Kasumi-1 (cell line): Measurements from ENCODE around the gene KATNB1.
"Not testable (repeated sequence)": the region's sequence is repeated elsewhere in the genome, so short reads cannot be mapped to it uniquely, and the experiment has no call there.

Source experiments
- DNase-seq, 2 experiments: peaks; one replicate each; lab custom pipeline; 2025; lab: John Stamatoyannopoulos, UW

Gene KATNB1

GRCh38 chr16:57725554-57725953 lies 10.0 kb upstream of the KATNB1 start:
- no peak for DNase-seq

- DNase-seq = no peak
Measured at GRCh38 chr16:57725976-57726375, 9.6 kb upstream of the KATNB1 start.

- DNase-seq = no peak
Measured at GRCh38 chr16:57726433-57726947, 9.1 kb upstream of the KATNB1 start.

- DNase-seq = no peak
Measured at GRCh38 chr16:57727610-57728009, 8.0 kb upstream of the KATNB1 start.

- DNase-seq = no peak
Measured at GRCh38 chr16:57728336-57729181, 7.0 kb upstream of the KATNB1 start.

- DNase-seq = no peak
Measured at GRCh38 chr16:57729182-57729484, 6.4 kb upstream of the KATNB1 start.

GRCh38 chr16:57729852-57730251 lies 5.7 kb upstream of the KATNB1 start:
- DNase-seq = not testable (repeated sequence)

- DNase-seq = no peak
Measured at GRCh38 chr16:57730771-57731730, 4.5 kb upstream of the KATNB1 start.

GRCh38 chr16:57732037-57732436 lies 3.5 kb upstream of the KATNB1 start:
- no peak for DNase-seq

GRCh38 chr16:57732714-57733113 lies 2.9 kb upstream of the KATNB1 start:
- no peak for DNase-seq

- no peak for DNase-seq
Measured at GRCh38 chr16:57734308-57734924, 1.2 kb upstream of the KATNB1 start.

GRCh38 chr16:57734925-57735754 lies 430 bp upstream of the KATNB1 start:
- DNase-seq = peak; percentile 100

GRCh38 chr16:57736419-57737351 lies 1.1 kb downstream of the KATNB1 start:
- DNase-seq = no peak

GRCh38 chr16:57738844-57739243 lies 3.3 kb downstream of the KATNB1 start:
- no peak for DNase-seq

GRCh38 chr16:57739756-57740422 lies 4.3 kb downstream of the KATNB1 start:
- no peak for DNase-seq

- no peak for DNase-seq
Measured at GRCh38 chr16:57740423-57741071, 5.0 kb downstream of the KATNB1 start.

- DNase-seq = no peak
Measured at GRCh38 chr16:57741660-57742191, 6.2 kb downstream of the KATNB1 start.

- DNase-seq = no peak
Measured at GRCh38 chr16:57742543-57742942, 7.0 kb downstream of the KATNB1 start.

- DNase-seq = no peak
Measured at GRCh38 chr16:57743458-57743857, 7.9 kb downstream of the KATNB1 start.
